Kidney (tissue), 14 donors: ENCODE results near the gene CLMP. TPM values are rescaled to one million over a fixed set of nuclear protein-coding genes. Genes with fewer than 3 reads are reported as not detected.

Experiments used
- DNase-seq, 5 donors: peaks; one replicate each; pipeline ENCODE4 v3.0.0-alpha.2; 2013 to 2020
- FAIRE-seq: peaks from 2 replicates; lab custom pipeline; 2012; peaks lifted over from hg19 to GRCh38; lab: Jason Lieb, UNC
- H3K27ac ChIP-seq, 2 donors: one replicate each; pipeline ENCODE4 v1.7.0; 2013; ENCODE audit warnings: low read depth in 2 of 2, low read length in 2 of 2, inconsistent platforms in 1 of 2
- H3K27me3 ChIP-seq: one replicate; pipeline ENCODE4 v1.7.1; 2013; ENCODE audit warnings: low read length, inconsistent platforms; ENCODE audit not compliant: control insufficient read depth, insufficient read depth
- H3K36me3 ChIP-seq, 3 donors: one replicate each; pipeline versions ENCODE4 v1.7.0 to v1.7.1; 2013; ENCODE audit warnings: low read length in 3 of 3, control low read depth in 1 of 3, inconsistent platforms in 1 of 3; ENCODE audit not compliant: insufficient read depth in 3 of 3, control insufficient read depth in 2 of 3
- H3K4me1 ChIP-seq, 3 donors: one replicate each; pipeline versions ENCODE4 v1.7.0 to v1.7.1; 2013; ENCODE audit warnings: low read length in 3 of 3, inconsistent platforms in 1 of 3, low read depth in 1 of 3; ENCODE audit not compliant: control insufficient read depth in 2 of 3, insufficient read depth in 2 of 3
- H3K4me3 ChIP-seq, 3 donors: one replicate each; pipeline versions ENCODE4 v1.7.0 to v1.8.1; 2013; ENCODE audit warnings: low read length in 3 of 3, control low read depth in 1 of 3, inconsistent platforms in 1 of 3
- H3K9ac ChIP-seq, 3 donors: one replicate each; pipeline versions ENCODE4 v1.7.0 to v1.7.1; 2013; ENCODE audit warnings: low read length in 3 of 3, control low read depth in 1 of 3, inconsistent platforms in 1 of 3
- H3K9me3 ChIP-seq, 3 donors: one replicate each; pipeline versions ENCODE4 v1.7.0 to v1.7.1; 2013; ENCODE audit warnings: low read length in 3 of 3, control low read depth in 1 of 3, inconsistent platforms in 1 of 3; ENCODE audit not compliant: control insufficient read depth in 2 of 3, insufficient read depth in 1 of 3
- CTCF ChIP-seq: IDR thresholded peaks from 3 replicates; pipeline ENCODE4 v1.5.1; 2012; ENCODE audit warnings: mild to moderate bottlenecking, moderate library complexity, borderline replicate concordance; ENCODE audit not compliant: insufficient read depth; ENCODE audit errors: extremely low read depth
- intact Hi-C: fragments of 100-400 bp; cut with DNase I; formaldehyde crosslinking; loops from one replicate; pipeline ENCODE4 v1.11.1; 2022
- polyA plus RNA-seq: library from polyadenylated mRNA; stranded (reverse); fragments of 350-450 nt; fragmentation: Illumina TruSeq; extraction: RNeasy Lipid Tissue Mini Kit (QIAGEN cat#74804); gene quantifications from one replicate; pipeline ENCODE4 v1.2.3, GENCODE V29; 2014; ENCODE audit warnings: low read depth, low replicate concordance; ENCODE audit not compliant: insufficient read depth
- total RNA-seq: library from RNA; stranded (reverse); fragmentation: NEBNext Ultra II Directional; extraction: Animal tissue kit (Norgen Biotek cat#: 25700); gene quantifications from one replicate; pipeline ENCODE4 v1.2.1, GENCODE V29; 2021
- donor health status: control.
- donor health status: control.
- donor health status: control.
- donor health status: control.
- donor health status: control.
- donor health status: DM: yes; HTN: yes; CAD: no.
- donor health status: Normal renal cell carcinoma (clear cell type).

The CLMP gene
- total and polyA plus RNA-seq, 2 donors from 2014 or later, result 1.2 to 6.8 TPM

GRCh38 chr11:123111465-123111864 lies 83.6 kb downstream of the CLMP start:
- DNase-seq (peak in 2 of 5 donors; percentile 74 to 75), FAIRE-seq (peak; percentile 93)
- H3K27ac ChIP-seq, result no peak overlapping the region
- H3K9me3 ChIP-seq, result no peaks in the 10 kb centered on the region
- no peak overlapping the region for H3K9ac ChIP-seq
- H3K4me1 ChIP-seq, result no peaks in the 10 kb centered on the region
- H3K27me3 ChIP-seq, result no peaks in the 10 kb centered on the region
- intact Hi-C loops, result no loop called here
- no peak overlapping the region for H3K4me3 ChIP-seq
- no peaks in the 10 kb centered on the region for H3K36me3 ChIP-seq
- TF ChIP-seq CTCF, result peak; percentile 77

GRCh38 chr11:123110397-123110796 lies 84.7 kb downstream of the CLMP start:
- FAIRE-seq (no peak), DNase-seq (peak in 3 of 5 donors; percentile 34 to 74 (median 71))
- TF ChIP-seq CTCF, result no peak
- intact Hi-C loops, result no loop called here
- no peak overlapping the region for H3K9ac ChIP-seq
- no peak overlapping the region for H3K4me3 ChIP-seq
- H3K27me3 ChIP-seq, result no peaks in the 10 kb centered on the region
- H3K9me3 ChIP-seq, result no peaks in the 10 kb centered on the region
- H3K27ac ChIP-seq, result no peak overlapping the region
- H3K36me3 ChIP-seq, result no peaks in the 10 kb centered on the region
- H3K4me1 ChIP-seq, result no peaks in the 10 kb centered on the region

- H3K9ac ChIP-seq, result no peak overlapping the region
- H3K36me3 ChIP-seq, result no peaks in the 10 kb centered on the region
- DNase-seq, result no peak
- TF ChIP-seq CTCF, result no peak
- H3K27me3 ChIP-seq, result no peaks in the 10 kb centered on the region
- no peaks in the 10 kb centered on the region for H3K4me1 ChIP-seq
- no peak overlapping the region for H3K27ac ChIP-seq
- no peak overlapping the region for H3K4me3 ChIP-seq
- no peak for FAIRE-seq
- H3K9me3 ChIP-seq, result no peaks in the 10 kb centered on the region
- intact Hi-C loops, result loop anchor here (5.0 kb wide), 1 partner anchor 139 kb away; no protein-coding TSS in a partner anchor
Observed at GRCh38 chr11:123107945-123108495, 87.0 kb downstream of the CLMP start.

GRCh38 chr11:123104697-123105096 lies 90.4 kb downstream of the CLMP start:
- Histone ChIP-seq H3K4me3 (no peak overlapping the region), H3K27ac (no peak overlapping the region), H3K4me1 (no peaks in the 10 kb centered on the region), H3K27me3 (no peaks in the 10 kb centered on the region), H3K9me3 (no peaks in the 10 kb centered on the region), H3K36me3 (no peaks in the 10 kb centered on the region), H3K9ac (no peak overlapping the region)
- no peak for FAIRE-seq
- intact Hi-C loops, result loop anchor here (5.0 kb wide), 1 partner anchor 143 kb away; no protein-coding TSS in a partner anchor
- no peak for TF ChIP-seq CTCF
- DNase-seq, result no peak
